GM19238 (cell line): ENCODE data around the gene RGS5.
"Not testable (repeated sequence)": the region's sequence is repeated elsewhere in the genome, so short reads cannot be mapped to it uniquely, and the experiment has no call there.

Experiments
- DNase-seq: peaks from one replicate; pipeline ENCODE4 v3.0.0; 2011; ENCODE audit warnings: low spot score; ENCODE audit not compliant: insufficient read length

The RGS5 gene, protein sequence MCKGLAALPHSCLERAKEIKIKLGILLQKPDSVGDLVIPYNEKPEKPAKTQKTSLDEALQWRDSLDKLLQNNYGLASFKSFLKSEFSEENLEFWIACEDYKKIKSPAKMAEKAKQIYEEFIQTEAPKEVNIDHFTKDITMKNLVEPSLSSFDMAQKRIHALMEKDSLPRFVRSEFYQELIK

DNA sequence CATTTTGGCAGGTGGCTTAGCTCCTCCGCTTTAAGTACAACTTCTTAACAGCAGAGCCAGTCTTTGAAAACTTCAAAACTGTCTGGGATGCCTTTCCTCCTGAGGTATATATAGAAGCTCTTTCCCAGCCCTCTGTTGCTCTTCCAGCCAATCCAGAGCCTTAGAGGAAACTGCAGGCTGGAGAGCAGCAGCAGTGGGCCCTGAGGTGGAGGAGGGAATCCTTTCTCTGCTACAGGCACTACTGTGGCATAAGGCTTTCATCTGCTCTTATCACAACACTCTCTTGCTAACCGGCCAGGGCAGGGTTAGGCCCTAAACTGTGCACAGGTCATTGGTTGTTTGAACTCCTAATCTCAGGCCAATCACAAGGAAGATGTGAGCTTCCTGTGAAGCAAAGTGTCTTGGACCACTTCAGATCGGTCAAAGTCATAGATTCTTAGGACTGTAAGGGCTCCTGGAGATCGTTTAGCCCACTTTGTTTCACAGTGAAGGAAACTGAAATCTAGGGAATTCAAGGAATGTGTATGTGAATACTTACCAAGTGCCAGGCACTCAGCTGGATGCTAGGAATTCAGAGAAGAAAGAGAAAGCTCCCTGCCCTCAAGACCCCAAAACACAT lies at the start of gene RGS5:
Gene RGS5 (minus strand): TSS at position 84 of the 619 bp plus-strand sequence. CDS start 81 bp downstream, at position 3.
- DNase-seq, result no peak

DNA sequence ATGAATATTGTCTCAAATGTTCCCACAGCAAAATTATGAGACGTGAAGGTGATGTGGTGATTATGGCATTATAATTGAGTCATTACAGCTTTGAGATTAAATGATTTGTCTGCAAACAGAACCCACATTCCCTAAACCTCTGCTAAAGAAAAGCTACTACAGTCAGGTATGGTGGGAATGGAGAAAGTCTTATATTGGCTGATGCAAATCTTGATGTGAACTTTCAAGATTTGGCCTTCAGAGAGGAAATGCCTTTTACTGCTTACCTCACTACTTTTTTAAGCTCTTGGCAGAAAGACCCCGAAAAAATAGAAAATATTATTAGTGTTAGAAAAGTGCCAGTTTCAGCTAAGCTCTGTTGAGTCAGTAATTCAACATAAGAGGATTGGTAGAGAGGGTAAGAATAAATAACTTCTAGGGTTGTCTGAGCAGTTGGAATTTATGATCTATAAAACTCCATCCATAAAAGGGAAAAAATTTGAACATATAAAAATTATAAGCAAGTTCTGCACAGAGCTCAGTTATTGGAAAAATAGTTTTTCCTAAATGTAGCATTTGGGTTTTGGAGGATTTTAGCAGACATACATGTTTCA lies 47.8 kb upstream of the RGS5 start:
- no peak for DNase-seq

DNA sequence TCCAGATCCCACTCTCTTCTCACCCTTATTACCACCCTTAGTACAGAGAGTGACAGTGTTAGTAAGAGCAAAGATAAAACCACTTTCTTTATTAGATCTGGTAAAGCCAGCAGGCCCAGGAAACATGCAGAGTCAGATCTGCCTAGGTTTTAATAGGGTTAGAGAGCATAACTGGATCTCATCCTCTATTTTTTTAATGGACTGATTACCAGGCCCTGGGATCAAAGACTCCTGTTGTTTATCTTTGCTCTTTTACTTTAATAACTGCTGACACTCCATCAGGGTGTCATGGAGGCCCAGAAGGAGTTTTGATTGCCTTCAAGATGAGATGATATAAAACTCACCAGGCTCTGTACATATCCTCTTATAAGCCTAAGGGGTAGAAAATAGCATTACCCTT lies 45.3 kb upstream of the RGS5 start:
- DNase-seq, result no peak

DNA sequence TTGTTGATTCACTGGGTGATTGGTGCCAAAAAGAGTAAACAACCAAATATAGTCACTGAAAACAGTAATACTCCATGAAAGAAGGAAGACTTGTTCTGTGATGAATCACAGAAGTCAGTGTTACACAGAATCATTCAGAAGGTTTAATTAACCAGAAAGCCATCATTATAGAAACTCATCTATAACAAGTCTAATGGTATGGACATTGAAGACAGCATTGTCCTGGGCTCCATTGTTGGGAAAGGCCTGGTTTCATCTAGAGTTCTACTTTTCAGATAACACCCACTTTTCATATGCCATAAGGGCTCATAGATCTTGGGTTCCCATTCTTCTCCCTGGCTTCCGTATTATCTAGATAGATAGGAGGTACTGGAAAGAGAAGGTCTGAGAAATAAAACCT lies 41.9 kb upstream of the RGS5 start:
- DNase-seq, result not testable (repeated sequence)

DNA sequence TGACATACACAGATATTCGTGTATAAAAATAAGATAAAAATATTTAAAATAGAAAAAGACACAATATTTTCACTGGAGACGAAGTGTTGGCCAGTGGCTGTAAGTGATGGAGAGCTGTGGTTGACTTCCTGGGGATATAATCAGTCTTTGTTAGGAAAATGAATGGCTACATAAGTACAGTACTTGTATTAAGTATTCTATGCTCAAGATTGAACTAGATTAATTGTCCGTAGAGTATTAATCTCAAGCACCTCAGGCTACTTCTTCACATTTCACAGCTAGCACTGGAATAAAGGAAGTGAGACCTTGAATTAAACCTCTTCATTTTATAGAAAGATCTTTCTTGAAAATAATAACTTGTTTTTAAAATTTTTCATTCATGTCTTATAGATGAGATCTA lies 39.0 kb upstream of the RGS5 start:
- DNase-seq, result no peak

DNA sequence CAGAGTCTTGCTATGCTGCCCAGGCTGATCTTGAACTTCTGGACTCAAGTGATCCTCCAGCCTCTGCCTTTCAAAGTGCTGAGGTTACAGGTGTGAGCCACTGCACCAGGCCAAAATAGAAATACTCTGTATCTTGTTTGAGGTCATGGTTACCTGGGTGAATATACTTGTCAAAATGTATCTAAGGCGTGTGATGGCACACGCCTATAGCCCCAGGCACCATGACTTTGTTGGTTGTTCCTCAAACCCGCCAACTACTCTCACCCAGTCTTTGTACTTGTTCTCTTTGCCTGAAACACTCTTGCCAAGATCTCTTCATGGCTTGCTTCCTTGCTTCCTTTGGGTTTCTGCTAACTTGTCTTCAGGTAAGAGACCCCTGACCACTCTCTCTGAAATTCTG lies 38.0 kb upstream of the RGS5 start:
- no peak for DNase-seq

DNA sequence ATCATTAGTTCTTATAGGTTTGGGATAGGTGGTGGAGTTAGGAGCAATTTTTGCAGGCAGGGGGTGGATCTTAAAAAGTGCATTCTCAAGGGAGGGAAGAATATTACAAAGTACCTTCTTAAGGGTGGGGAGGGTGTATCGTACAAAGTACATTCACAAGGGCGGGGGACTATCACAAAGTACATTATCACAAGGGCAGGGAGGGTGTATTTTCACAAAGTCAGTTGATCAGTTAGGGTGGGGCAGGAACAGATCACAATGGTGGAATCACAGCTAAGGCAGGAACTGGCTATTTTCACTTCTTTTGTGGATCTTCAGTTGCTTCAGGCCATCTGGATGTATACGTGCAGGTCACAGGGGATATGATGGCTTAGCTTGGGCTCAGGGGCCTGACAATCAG lies 30.9 kb upstream of the RGS5 start:
- not testable (repeated sequence) for DNase-seq

DNA sequence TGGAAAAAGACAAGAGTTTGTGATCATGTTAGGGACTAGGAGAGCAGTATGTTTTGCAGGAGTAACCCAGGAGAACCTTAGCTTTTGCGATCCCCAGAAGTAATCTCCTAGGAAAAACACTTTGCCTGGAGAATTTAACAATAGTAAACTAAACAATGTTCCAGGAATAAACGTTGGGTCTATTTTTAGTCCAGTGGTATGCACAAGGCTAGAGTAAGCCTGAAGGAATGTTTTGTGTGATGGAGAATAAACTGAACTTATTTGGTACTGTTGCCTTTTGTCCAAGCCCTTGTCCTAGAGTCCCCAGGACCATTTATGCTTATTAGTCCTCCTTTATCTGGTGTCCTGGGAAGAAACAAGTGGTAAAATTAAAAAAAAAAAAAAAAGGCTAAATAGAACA lies 28.7 kb upstream of the RGS5 start:
- no peak for DNase-seq

DNA sequence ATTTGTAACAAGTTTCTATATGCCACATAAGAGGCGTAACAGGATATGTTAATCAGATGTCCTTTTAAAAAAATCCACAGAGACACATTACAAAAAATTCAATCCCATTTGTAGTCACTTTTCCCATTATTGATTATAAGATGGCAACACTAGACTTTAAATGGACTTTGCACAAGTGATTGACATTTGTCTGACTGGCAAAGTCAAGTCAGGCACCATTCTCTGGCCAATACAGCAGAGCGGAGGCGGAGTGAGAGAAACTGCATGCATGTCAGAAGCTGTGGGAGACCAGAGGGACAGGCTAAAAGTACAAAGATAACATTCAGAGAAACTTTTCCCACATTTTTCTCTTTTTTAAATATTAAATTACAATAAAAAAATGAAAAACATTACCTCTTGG lies 28.1 kb upstream of the RGS5 start:
- no peak for DNase-seq

DNA sequence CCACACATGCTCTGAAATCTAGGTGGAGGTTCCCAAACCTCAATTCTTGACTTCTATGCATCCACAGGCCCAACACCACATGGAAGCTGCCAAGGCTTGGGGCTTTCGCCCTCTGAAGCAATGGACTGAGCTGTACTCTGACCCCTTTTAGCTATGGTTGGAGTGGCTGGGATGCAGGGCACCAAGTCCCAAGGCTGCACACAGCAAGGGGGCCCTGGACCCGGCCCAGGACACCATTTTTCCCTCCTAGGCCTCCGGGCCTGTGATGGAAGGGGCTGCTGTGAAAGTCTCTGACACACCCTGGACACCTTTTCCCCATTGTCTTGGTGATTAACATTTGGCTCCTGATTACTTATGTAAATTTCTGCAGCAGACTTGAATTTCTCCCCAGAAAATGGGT lies 25.6 kb upstream of the RGS5 start:
- DNase-seq, result not testable (repeated sequence)

DNA sequence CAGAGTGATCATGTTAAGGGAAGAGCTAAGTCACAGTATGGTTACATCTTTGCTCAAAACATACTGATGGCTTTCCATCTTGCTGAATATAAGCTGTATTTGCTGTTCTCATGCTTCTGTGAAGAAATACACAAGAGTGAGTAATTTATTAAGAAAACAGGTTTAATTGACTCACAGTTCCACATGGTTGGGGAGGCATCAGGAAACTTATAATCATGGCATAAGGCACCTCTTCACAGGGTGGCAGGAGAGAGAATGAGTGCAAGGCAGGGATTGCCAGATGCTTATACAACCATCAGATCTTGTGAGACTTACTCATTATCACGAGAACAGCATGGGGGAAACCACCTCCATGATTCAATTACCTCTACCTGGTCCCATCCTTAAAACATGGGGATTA lies 24.4 kb upstream of the RGS5 start:
- no peak for DNase-seq

DNA sequence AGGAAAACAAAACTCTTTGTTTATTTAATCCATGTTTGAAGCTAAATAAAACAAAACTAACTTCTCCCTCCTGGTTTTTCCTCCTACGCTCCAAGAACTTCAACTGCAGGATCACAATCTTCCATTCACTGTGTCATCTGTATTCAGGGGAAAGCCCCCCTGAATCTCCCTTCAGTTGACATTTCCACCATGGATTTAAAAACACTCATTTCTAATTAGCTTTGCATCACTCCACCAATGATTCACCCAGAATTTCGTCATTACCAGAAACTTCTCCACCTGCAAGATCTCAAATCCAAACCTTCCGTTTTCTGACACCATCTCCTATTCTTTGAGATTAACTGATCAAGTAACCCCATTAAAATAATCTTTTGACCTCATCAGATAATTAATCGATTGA lies 10.9 kb upstream of the RGS5 start:
- DNase-seq, result no peak

DNA sequence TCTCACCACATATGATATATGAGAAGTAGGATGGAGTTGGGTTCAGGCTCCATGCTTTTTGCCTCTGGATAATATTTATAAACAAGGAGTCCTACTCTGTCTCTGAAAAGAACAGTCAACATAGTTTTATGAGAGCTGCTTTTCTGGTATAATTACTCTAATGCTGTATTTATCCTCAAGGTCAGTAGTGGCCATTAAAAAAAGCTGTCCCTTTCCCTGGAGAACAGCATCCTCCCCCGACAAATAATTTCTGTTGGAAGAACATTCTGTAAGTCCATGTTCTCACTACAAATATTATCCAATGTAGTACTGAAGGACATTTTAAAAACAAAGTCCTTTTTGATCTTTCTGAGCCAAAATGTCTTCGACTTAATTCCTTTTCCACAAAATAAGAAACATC lies 9.0 kb upstream of the RGS5 start:
- no peak for DNase-seq

DNA sequence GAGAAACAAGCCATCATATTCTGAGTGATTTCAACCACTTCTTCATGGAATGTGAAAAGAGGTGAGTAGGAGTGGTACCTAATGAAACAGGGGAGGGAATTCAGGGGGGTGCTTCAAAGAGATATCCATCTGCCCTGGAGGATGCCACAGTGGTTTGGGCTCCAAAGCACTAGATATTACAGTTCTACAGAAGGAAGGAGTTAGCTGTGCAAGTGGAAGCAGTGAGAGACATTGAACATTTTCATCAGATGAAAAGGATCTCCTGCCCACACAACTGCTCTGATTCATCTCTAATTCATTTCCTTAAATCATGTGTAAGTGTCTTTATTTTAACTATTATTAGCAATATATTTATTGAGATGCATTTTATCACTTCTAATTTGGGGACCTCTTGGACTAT lies 2.8 kb upstream of the RGS5 start:
- no peak for DNase-seq

DNA sequence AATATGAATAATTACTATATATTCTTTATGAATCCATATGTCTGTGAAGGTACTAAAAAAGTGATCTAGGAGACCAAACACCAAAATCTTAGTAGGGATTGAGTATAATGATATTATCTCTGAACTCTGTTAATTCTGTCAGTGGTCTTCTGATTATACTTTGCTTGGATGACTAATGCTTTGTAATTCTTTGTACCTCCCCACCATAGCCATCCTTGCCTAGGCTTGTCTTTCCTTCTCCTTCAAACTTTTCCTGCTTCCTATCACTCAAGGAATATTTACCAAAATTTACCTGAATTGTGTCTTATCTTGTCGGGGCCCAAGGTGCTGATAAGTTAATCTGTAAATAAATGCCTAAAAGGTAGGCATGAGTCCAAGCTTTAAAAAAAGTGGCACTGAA lies 845 bp upstream of the RGS5 start:
- no peak for DNase-seq

DNA sequence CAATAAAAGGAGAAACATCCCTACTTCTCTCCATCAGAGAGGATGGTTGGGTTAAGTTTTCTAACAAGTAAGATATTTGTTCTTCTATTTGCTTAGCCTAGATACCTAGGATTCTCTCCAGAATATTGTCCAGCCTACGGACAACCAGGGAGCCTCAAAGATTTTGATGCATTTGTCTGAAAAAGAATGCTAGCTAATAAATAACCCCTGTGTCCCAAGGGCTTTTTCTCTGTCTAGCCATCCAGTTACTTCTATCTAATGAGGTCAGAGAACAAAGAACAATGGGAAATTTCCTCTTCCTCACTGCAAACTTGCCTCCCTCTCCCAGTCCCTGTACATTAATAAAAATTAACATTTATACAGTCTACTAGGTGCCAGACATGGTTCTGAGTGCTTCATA lies 810 bp downstream of the RGS5 start:
- DNase-seq, result no peak

DNA sequence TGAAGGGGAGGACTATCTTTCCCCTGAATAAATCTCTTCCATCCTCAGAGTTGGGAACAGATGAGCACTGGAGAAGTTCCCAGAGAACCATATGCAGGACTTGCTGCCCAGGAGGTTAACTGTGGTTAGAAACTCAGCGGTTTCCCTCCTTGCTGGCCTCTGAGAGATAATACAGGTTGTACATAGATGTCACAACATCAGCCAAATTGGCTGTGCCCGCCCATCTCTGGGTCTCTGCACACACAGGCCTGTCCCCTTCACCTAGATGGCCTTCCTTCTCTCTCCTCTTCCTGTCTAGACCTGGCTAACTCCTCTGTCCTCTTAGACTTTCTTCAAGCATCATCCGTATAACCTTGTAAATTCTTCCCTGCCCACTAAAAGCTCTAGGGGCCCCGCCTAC lies 5.7 kb downstream of the RGS5 start:
- DNase-seq, result no peak

DNA sequence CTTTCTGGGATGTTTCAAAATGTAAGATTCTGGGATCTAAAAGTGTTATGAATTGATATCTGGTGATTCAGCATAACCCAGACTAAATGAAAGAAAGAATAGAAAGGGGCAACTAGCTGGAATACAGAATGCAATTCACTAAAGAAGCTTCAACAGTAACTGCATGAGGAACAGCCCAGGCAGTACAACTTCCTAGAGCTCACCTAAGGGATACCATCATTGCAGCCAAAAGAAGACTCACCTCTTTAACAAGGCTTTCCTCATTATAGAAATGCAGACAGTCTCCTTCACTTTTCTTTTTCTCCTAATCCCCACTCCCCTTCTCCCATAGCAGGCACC lies 6.3 kb downstream of the RGS5 start:
- DNase-seq, result no peak

DNA sequence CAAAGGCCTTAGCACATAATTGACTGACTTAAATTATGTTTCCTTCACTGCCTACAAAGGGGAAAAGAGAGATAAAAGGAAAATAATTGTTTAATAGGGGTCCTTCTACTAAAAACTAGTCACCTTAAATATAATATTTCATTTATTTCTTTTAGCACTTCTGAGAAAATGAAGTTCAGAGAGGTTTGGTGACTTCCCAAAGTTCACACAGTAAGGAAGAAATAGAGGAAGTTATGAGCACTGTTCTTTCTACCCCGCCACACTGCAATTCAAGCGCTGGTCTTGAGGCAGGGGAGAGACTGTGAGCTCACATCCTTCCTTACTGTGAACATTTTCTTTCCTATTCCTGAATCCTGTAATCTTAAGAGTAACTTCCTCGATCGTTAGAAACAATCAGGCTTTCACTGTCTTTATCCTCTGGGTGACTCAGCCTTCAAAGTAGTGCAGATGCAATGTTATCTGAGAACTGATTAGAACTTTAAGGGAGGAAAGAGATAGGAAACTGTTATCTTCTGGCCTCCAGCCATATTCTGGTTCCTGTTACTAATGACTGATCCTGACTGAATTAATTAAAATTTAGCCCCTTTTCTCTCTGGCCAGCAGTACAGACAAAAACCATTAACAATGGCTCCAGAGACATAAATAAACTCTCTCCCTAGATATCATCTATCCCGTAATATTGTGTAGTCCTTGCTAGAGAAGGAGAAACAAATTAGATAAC lies 6.8 kb downstream of the RGS5 start:
- no peak for DNase-seq

DNA sequence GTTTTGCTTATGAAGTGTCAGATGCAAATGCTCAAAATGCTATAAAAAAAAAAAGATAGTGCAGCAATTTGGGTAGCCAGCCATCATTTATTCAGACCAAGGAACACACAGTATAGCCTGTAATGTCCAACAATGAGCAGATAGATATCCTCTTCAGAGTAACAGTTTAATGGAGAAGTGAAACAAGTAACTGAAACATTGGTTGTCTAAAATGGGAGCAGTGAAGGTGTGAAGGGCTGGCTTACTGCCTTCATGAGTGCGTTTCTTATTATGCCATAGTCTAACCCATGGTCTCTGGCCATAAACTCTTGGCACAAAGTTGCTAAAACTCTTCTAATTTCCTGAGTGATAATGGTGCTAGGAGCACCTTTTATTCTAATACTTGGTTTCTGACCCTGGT lies 11.4 kb downstream of the RGS5 start:
- no peak for DNase-seq

DNA sequence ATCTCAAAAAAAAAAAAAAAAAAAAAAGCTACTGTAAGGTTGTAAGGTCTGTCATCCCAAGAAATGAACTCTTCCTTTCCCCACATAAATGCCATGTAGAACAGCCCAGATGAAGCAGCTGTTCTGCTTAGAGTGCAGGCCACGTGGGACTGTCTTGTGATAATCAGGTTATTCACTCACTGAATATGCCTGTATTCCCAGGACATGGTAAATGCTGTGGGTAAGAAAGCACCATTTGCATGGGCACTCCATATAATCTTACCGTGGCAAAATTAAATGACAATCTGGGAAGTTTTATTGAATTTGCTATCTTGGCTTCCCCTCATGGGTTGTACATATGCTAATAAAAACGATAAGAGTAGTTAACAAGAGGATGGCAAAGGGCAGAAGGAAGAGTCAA lies 13.8 kb downstream of the RGS5 start:
- DNase-seq, result no peak

DNA sequence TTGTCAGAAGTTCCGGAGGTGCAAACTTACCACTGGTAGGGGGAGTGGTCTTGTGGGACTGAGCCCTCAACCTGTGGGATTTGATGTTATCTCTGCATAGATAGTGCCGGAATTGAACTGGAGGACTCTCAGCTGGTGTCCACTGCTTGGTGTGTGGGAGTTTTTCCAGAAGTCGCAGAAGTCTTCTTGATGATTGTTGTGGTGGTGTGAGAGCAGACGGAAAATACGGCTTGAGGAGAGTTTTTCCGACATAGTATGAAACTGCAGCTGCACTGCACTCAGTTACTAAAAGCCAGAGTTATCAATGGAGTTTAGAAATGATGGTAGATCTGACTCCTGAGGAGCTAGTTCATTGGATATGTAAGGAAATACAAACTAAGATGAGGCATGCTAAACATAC lies 14.9 kb downstream of the RGS5 start:
- DNase-seq, result no peak

DNA sequence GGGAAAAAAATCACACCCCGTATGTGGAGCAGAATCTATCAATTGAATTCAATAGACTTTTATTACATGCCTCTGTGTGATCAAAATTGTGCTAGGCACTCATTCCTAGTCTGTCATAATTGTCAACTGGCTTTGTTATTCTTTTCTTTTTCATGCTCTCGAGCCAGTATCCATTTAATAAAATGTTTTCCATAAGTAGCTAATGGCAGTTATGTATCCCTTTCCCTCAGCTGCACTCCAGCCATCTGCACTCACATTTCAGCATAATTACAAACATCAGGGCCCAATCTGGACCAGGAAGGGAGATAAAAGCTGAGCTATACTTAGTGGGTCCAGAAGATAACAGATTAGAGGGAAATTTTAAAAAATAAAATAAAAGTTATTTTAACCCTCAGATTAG lies 15.9 kb downstream of the RGS5 start:
- DNase-seq, result no peak
